Prostate gland (tissue), 2 donors: ENCODE data around the gene BCL2L1. TPM values are rescaled to one million over a fixed set of nuclear protein-coding genes. Genes with fewer than 3 reads are reported as not detected.

Experiments used
- DNase-seq: peaks from one replicate; pipeline ENCODE4 v3.0.0-alpha.2; 2019; ENCODE audit warnings: low spot score
- H3K27ac ChIP-seq, 2 donors: fragments of 200-600 bp; sonication (generic); 2 replicates each; pipeline ENCODE4 v1.5.1; 2017 to 2019
- H3K27me3 ChIP-seq: fragments of 200-600 bp; sonication (generic); replicated peaks from 2 replicates; pipeline ENCODE4 v1.5.1; 2019; ENCODE audit not compliant: insufficient read depth
- H3K36me3 ChIP-seq, 2 donors: fragments of 200-600 bp; sonication (generic); 1 replicate in 1 of 2; 2 replicates in 1 of 2; pipeline versions ENCODE4 v1.5.1 to v1.8.1; 2017 to 2019
- H3K4me1 ChIP-seq: fragments of 200-600 bp; sonication (generic); replicated peaks from 2 replicates; pipeline ENCODE4 v1.5.1; 2019
- H3K4me3 ChIP-seq, 2 donors: fragments of 200-600 bp; sonication (generic); 2 replicates each; pipeline ENCODE4 v1.5.1; 2017 to 2019
- H3K9me3 ChIP-seq: fragments of 200-600 bp; sonication (generic); 2 replicates; pipeline ENCODE4 v1.5.1; 2017
- POLR2A ChIP-seq: fragments of 450-650 bp; IDR thresholded peaks from one replicate; pipeline ENCODE4 v1.6.1; 2016; ENCODE audit warnings: antibody characterized with exemption, mild to moderate bottlenecking
- POLR2AphosphoS5 ChIP-seq: sonication (generic); formaldehyde crosslinking; IDR thresholded peaks from one replicate; pipeline ENCODE4 v1.6.1; 2017; ENCODE audit warnings: antibody characterized with exemption
- WGBS: methylation state at CpG from one replicate; pipeline ENCODE4 v1.1.5; 2018; 5-methylcytosine and 5-hydroxymethylcytosine counted together
- intact Hi-C: fragments of 100-400 bp; cut with DNase I; formaldehyde crosslinking; loops from one replicate; pipeline ENCODE4 v1.14.2; 2022
- total RNA-seq, 2 donors: library from RNA; depleted of rRNA; stranded (reverse); fragments of >200 nt; gene quantifications; one replicate each; pipeline ENCODE4 v1.1.0, GENCODE V29; 2016
- TF ChIP-seq, protein P1 (sequence below), 4 experiments: fragments of 200-600 bp in 2 of 4; fragments of 450-650 bp in 2 of 4; sonication (generic) in 2 of 4; IDR thresholded peaks; 1 replicate in 3 of 4; 2 replicates in 1 of 4; pipeline ENCODE4 v1.5.1; 2016 to 2019; ENCODE audit warnings: antibody characterized with exemption in 4 of 4, mild to moderate bottlenecking in 2 of 4, moderate library complexity in 2 of 4

The BCL2L1 gene
- total RNA-seq, 2 donors from 2014 or later: 127 to 155 TPM

DNA sequence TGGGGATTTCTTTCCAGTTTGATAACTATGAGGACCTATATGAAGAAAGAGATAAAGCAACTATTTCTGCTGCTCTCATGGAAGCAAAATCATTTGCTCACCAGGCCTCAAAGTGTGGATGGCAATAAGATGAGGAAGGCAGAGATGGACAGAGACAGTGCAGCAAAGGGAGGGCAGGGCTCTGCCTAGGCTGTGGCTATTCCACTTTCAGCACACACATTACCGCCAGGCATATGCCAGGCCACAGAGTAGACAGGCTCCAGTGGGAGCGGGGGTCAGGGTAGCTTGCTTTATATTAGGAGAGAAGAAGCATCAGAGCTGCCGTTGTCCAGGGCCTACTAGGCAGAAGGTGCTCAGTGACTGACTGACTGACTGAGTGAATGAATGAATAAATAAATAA lies 40.9 kb downstream of the BCL2L1 start:
- peaks cover 21% of the 10 kb centered on the region for H3K4me1 ChIP-seq
- no peak for TF ChIP-seq POLR2A
- TF ChIP-seq, protein P1, sequence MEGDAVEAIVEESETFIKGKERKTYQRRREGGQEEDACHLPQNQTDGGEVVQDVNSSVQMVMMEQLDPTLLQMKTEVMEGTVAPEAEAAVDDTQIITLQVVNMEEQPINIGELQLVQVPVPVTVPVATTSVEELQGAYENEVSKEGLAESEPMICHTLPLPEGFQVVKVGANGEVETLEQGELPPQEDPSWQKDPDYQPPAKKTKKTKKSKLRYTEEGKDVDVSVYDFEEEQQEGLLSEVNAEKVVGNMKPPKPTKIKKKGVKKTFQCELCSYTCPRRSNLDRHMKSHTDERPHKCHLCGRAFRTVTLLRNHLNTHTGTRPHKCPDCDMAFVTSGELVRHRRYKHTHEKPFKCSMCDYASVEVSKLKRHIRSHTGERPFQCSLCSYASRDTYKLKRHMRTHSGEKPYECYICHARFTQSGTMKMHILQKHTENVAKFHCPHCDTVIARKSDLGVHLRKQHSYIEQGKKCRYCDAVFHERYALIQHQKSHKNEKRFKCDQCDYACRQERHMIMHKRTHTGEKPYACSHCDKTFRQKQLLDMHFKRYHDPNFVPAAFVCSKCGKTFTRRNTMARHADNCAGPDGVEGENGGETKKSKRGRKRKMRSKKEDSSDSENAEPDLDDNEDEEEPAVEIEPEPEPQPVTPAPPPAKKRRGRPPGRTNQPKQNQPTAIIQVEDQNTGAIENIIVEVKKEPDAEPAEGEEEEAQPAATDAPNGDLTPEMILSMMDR (IDR thresholded peaks at IDR 0.05): no peak
- no peak for TF ChIP-seq POLR2AphosphoS5
- peak overlapping the region in 1 of 2 donors; percentile 78 for H3K27ac ChIP-seq
- H3K27me3 ChIP-seq: no peaks in the 10 kb centered on the region
- no peak overlapping the region for H3K4me3 ChIP-seq
- 94% methylated on average over 3 of the region's 3 CpGs for WGBS
- no peak for DNase-seq
- no peaks in the 10 kb centered on the region for H3K36me3 ChIP-seq
- no peaks in the 10 kb centered on the region for H3K9me3 ChIP-seq
- intact Hi-C loops: no loop called here

DNA sequence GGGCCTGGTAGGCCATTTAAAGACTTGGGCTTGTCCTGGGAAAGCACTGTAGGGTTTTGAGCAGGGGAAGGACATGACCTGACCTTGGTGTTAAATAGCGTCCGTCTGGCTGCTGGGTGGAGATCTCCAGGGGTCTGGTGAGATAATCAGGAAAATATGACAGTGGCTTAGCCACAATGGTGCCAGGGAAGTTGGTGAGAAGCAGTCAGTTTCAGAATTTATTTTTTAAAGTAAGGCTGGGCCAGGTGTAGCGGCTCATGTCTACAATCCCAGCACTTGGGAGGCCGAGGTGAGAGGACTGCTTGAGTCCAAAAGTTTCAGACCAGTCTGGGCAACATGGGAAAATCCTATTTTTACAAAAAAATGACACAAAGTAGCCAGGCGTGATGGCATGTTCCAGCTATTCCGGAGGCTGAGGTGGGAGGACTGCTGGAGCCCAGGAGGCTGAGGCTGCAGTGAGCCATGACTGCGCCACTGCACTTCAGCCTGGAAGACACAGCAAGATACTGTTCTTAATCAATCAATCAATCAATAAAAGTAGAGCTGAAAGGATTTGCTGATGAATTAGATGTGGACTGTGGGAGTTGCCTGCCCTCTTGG lies 41.4 kb downstream of the BCL2L1 start:
- no peak for DNase-seq
- Histone ChIP-seq H3K27me3 (no peaks in the 10 kb centered on the region), H3K4me3 (no peak overlapping the region), H3K9me3 (no peaks in the 10 kb centered on the region), H3K36me3 (no peaks in the 10 kb centered on the region), H3K4me1 (peaks cover 21% of the 10 kb centered on the region), H3K27ac (peak overlapping the region; percentile 55 to 78)
- intact Hi-C loops: no loop called here
- WGBS: 95% methylated on average over 7 of the region's 7 CpGs
- TF ChIP-seq, protein P1 (IDR thresholded peaks at IDR 0.05): no peak
- TF ChIP-seq POLR2A: no peak
- TF ChIP-seq POLR2AphosphoS5: no peak

DNA sequence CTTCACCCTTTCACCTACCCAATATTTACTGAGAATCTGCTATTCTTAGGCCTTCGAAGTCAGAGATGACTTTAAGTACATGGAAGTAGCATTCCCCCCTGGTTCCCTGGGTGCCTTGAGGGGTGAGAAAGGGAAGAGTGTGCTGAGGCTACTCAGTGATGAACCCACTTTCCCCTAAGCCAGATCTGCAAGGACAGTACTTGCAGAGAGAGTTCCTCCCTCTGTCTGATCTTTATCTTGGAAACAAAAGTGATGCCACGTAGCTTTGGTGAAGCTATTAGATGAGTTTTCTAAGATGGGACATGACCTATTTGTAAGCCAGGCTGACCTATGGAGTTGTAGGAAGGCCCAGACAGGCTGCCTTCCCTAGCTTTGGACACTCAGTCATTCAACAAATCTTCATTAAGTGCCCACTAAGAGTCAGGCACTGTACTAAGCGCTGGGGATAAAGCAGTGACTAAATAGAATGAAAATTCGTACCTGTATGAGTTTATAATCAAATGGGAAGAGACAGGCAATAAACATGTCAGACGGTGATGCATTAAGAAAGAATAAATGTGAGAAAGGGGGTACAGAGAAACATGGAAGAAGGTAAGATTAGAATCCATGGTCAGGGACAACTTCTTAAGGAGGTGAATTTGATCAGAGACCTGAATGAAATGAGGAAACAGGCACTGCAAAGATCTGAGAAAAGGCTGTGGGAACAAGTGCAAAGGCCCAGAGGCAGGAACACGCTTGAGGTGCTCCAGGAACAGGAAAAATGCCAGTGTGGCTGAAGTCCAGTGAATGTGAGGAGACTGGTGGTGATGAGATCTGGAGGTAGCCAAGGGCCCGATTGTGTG lies 42.2 kb downstream of the BCL2L1 start:
- intact Hi-C loops: no loop called here
- Histone ChIP-seq H3K27me3 (no peaks in the 10 kb centered on the region), H3K9me3 (no peaks in the 10 kb centered on the region), H3K4me3 (no peak overlapping the region), H3K36me3 (no peaks in the 10 kb centered on the region), H3K4me1 (peaks cover 24% of the 10 kb centered on the region), H3K27ac (peak overlapping the region; percentile 55 to 78)
- no peak for DNase-seq
- no peak for TF ChIP-seq POLR2AphosphoS5
- TF ChIP-seq, protein P1 (IDR thresholded peaks at IDR 0.05): no peak
- TF ChIP-seq POLR2A: no peak
- WGBS: 62% methylated on average over 7 of the region's 7 CpGs

DNA sequence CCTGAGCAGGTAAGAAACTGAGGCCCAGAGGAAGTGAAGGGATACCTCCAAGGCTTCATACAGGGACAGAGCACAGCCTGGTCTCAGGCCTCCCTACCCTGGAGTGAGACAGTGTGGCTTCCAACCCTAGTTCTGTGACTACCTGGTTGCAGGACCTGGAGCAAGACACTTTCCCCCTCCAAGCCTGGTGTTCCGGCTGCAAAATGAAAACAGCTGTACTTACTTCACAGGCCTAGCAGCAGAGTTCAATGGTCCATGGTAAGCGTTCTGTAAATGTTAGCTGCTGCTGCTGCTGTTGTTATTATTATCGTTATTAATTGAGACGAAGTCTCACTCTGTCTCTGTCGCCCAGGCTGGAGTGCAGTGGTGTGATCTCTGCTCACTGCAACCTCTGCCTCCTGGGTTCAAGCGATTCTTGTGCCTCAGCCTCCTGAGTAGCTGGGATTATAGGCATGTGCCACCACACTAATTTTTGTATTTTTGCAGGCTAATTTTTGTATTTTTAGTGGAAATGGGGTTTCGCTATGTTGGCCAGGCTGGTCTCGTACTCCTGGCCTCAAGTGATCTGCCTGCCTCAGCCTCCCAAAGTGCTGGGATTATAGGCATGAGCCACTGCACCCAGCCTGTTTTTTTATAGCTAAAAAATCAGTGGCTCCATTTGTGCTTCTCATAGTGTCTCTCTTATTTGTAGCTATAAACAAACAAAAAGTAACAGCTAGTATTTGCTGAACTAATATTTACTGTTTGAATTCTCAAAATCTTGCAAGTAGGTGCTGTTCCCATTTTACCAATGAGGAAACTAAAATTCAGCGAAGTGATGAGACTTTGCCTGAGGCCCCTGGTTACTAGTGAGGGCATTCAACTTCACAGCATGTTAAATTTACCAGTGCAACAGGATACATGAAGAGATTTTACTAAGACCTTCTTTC lies 43.0 kb downstream of the BCL2L1 start:
- Histone ChIP-seq H3K9me3 (no peaks in the 10 kb centered on the region), H3K36me3 (no peaks in the 10 kb centered on the region), H3K27me3 (no peaks in the 10 kb centered on the region), H3K4me1 (peaks cover 30% of the 10 kb centered on the region), H3K4me3 (no peak overlapping the region), H3K27ac (peak overlapping the region; percentile 55 to 78)
- intact Hi-C loops: no loop called here
- TF ChIP-seq, protein P1 (IDR thresholded peaks at IDR 0.05): no peak
- TF ChIP-seq POLR2AphosphoS5 (peak; percentile 74), POLR2A (no peak)
- 78% methylated on average over 9 of the region's 9 CpGs for WGBS
- peak; percentile 32 for DNase-seq
